IMR-90 (cell line): ENCODE measurements around the gene SPATA13. TPM values are rescaled to one million over a fixed set of nuclear protein-coding genes. Genes with fewer than 3 reads are reported as not detected.

Experiments
- ATAC-seq: fragments of 200-7000 bp; cut with Tn5 transposase; 2 replicates; pipeline ENCODE4 v1.9.1; 2020; ENCODE audit warnings: low read depth, mild to moderate bottlenecking, moderate library complexity
- BruUV-seq: library from RNA; stranded (reverse); fragments of 400-500 nt; replicated peaks from 2 replicates; lab custom pipeline; 2021; lab: Mats Ljungman, UMichigan
- CTCF ChIA-PET: fragments of 300-600 bp; formaldehyde crosslinking; extraction: SDS; loops from one replicate; lab custom pipeline; 2021; ENCODE audit warnings: antibody characterized with exemption; lab: Yijun Ruan, JAX
- POLR2A ChIA-PET: fragments of 300-600 bp; sonication (Branson Sonifier 250); formaldehyde crosslinking; loops from one replicate; lab custom pipeline; 2022; ENCODE audit warnings: antibody characterized with exemption; ENCODE audit not compliant: unreplicated experiment; lab: Charles Lee
- DNase-seq: peaks from one replicate; pipeline ENCODE4 v3.0.0; 2013
- H2AFZ ChIP-seq: replicated peaks from 2 replicates; pipeline ENCODE3; 2013; ENCODE audit warnings: low read length, mild to moderate bottlenecking; ENCODE audit not compliant: poor library complexity
- H2AK5ac ChIP-seq: 2 replicates; pipeline ENCODE4 v1.6.1; 2013; ENCODE audit warnings: low read depth, low read length, inconsistent platforms
- H2AK9ac ChIP-seq: replicated peaks from 2 replicates; pipeline ENCODE3; 2013; ENCODE audit warnings: mild to moderate bottlenecking, low read depth, low read length, moderate library complexity; ENCODE audit not compliant: poor library complexity
- H2BK120ac ChIP-seq: 2 replicates; pipeline ENCODE4 v1.6.1; 2013; ENCODE audit warnings: low read depth, low read length, inconsistent platforms
- H2BK15ac ChIP-seq: 3 replicates; pipeline ENCODE4 v1.6.1; 2013; ENCODE audit warnings: low read depth, low read length, inconsistent platforms
- H2BK20ac ChIP-seq: 2 replicates; pipeline ENCODE4 v1.6.1; 2013; ENCODE audit warnings: low read depth, mild to moderate bottlenecking, inconsistent platforms, low read length, moderate library complexity
- H2BK5ac ChIP-seq: 2 replicates; pipeline ENCODE4 v1.6.1; 2013; ENCODE audit warnings: mild to moderate bottlenecking, low read depth, low read length, inconsistent platforms; ENCODE audit not compliant: poor library complexity, severe bottlenecking
- H3K14ac ChIP-seq: replicated peaks from 2 replicates; pipeline ENCODE4 v1.6.1; 2013; ENCODE audit warnings: low read depth, low read length, inconsistent platforms
- H3K18ac ChIP-seq: 2 replicates; pipeline ENCODE4 v1.6.1; 2013; ENCODE audit warnings: low read depth, low read length, control low read depth
- H3K23ac ChIP-seq: 2 replicates; pipeline ENCODE4 v1.6.1; 2013; ENCODE audit warnings: low read depth, low read length, inconsistent platforms
- H3K27ac ChIP-seq: 2 replicates; pipeline ENCODE4 v1.5.1; 2013; ENCODE audit warnings: mild to moderate bottlenecking, control low read depth, low read length; ENCODE audit not compliant: insufficient read depth
- H3K27me3 ChIP-seq: 2 replicates; pipeline ENCODE4 v1.6.1; 2013; ENCODE audit warnings: low read length; ENCODE audit not compliant: control insufficient read depth, insufficient read depth
- H3K36me3 ChIP-seq: 2 replicates; pipeline ENCODE4 v1.6.1; 2013; ENCODE audit warnings: low read length, mixed read lengths; ENCODE audit not compliant: control insufficient read depth, insufficient read depth
- H3K4ac ChIP-seq: 2 replicates; pipeline ENCODE4 v1.6.1; 2013; ENCODE audit warnings: low read depth, low read length, inconsistent platforms
- H3K4me1 ChIP-seq: 2 replicates; pipeline ENCODE4 v1.6.1; 2013; ENCODE audit warnings: low read length, mixed read lengths; ENCODE audit not compliant: control insufficient read depth, insufficient read depth
- H3K4me2 ChIP-seq: 2 replicates; pipeline ENCODE4 v1.6.1; 2013; ENCODE audit warnings: low read depth, mild to moderate bottlenecking, control low read depth, low read length, moderate library complexity
- H3K4me3 ChIP-seq: 2 replicates; pipeline ENCODE4 v1.5.1; 2013; ENCODE audit warnings: low read depth, mild to moderate bottlenecking, control low read depth, low read length, moderate library complexity; ENCODE audit not compliant: insufficient read depth
- H3K56ac ChIP-seq: 2 replicates; pipeline ENCODE4 v1.6.1; 2013; ENCODE audit warnings: low read length, inconsistent platforms; ENCODE audit not compliant: insufficient read depth; ENCODE audit errors: extremely low read depth
- H3K79me1 ChIP-seq, 2 experiments: 2 replicates each; pipeline ENCODE4 v1.6.1; 2013; ENCODE audit warnings: low read length in 2 of 2, inconsistent platforms in 1 of 2, low read depth in 1 of 2
- H3K9ac ChIP-seq: 2 replicates; pipeline ENCODE4 v1.6.1; 2013; ENCODE audit warnings: low read depth, low read length, control low read depth
- H3K9me1 ChIP-seq: 2 replicates; pipeline ENCODE4 v1.6.1; 2013; ENCODE audit warnings: low read length, inconsistent platforms; ENCODE audit not compliant: insufficient read depth
- H3K9me3 ChIP-seq: 2 replicates; pipeline ENCODE4 v1.6.1; 2013; ENCODE audit warnings: low read length; ENCODE audit not compliant: control insufficient read depth, insufficient read depth
- H4K20me1 ChIP-seq: 2 replicates; pipeline ENCODE4 v1.6.1; 2013; ENCODE audit warnings: low read length, inconsistent platforms; ENCODE audit not compliant: insufficient read depth
- H4K5ac ChIP-seq: 2 replicates; pipeline ENCODE4 v1.6.1; 2013; ENCODE audit warnings: mild to moderate bottlenecking, low read depth, low read length, control low read depth
- H4K8ac ChIP-seq, 2 experiments: 2 replicates each; pipeline ENCODE4 v1.6.1; 2013; ENCODE audit warnings: low read depth in 2 of 2, low read length in 2 of 2, control low read depth in 1 of 2, inconsistent platforms in 1 of 2
- H4K91ac ChIP-seq: 2 replicates; pipeline ENCODE4 v1.6.1; 2013; ENCODE audit warnings: low read depth, low read length, inconsistent platforms; ENCODE audit not compliant: insufficient read depth
- NFE2L2 ChIP-seq: fragments of 150-350 bp; IDR thresholded peaks from 2 replicates; pipeline ENCODE4 v1.6.1; 2016; ENCODE audit warnings: low read depth, mild to moderate bottlenecking, low read length
- POLR2A ChIP-seq: IDR thresholded peaks from 2 replicates; pipeline ENCODE4 v1.6.1; 2012; ENCODE audit warnings: mild to moderate bottlenecking, low read depth, low read length
- SMC3 ChIP-seq: fragments of 150-350 bp; IDR thresholded peaks from 2 replicates; pipeline ENCODE4 v1.6.1; 2016; ENCODE audit warnings: low read depth, mild to moderate bottlenecking, antibody characterized with exemption, low read length, moderate library complexity
- WGBS, 2 experiments: methylation state at CpG; one replicate each; pipeline versions ENCODE4 v1.1.5 to v1.1.7; 2013; ENCODE audit warnings: missing lambda C conversion rate in 2 of 2; ENCODE audit not compliant: insufficient read length in 1 of 2; ENCODE audit errors: extremely low coverage in 2 of 2; 5-methylcytosine and 5-hydroxymethylcytosine counted together
- dilution Hi-C: fragments of 300-500 bp; cut with HindIII; formaldehyde crosslinking; loops from one replicate; pipeline ENCODE4 v1.14.3; 2018; ENCODE audit warnings: low sequenced_read_pairs; ENCODE audit not compliant: unreplicated experiment
- in situ Hi-C: fragments of 300-500 bp; cut with MboI; formaldehyde crosslinking; loops from 3 replicates; pipeline ENCODE4 v1.14.3; 2019; ENCODE audit warnings: low sequenced_read_pairs, inconsistent platforms, mixed read lengths
- intact Hi-C: fragments of 100-400 bp; cut with micrococcal nuclease; formaldehyde crosslinking; loops from 2 replicates; pipeline ENCODE4 v1.10.0; 2022
- polyA plus RNA-seq, 3 experiments: library from polyadenylated mRNA; depleted of rRNA; stranded (reverse); fragments of >200 nt; gene quantifications; 2 replicates each; pipeline ENCODE4 v1.2.3, GENCODE V29; 2012; ENCODE audit warnings: low replicate concordance in 1 of 3
- total RNA-seq: library from RNA; depleted of rRNA; stranded (reverse); fragments of >200 nt; gene quantifications from 2 replicates; pipeline ENCODE4 v1.2.3, GENCODE V29; 2012
- TF ChIP-seq, protein P1 (sequence below): conservative IDR thresholded peaks from 2 replicates; pipeline ENCODE4 v1.5.1; 2012; ENCODE audit warnings: mild to moderate bottlenecking, low read depth, low read length, improper control_type of control experiment
- TF ChIP-seq, protein P2 (sequence below): fragments of 150-350 bp; IDR thresholded peaks from 2 replicates; pipeline ENCODE4 v1.6.1; 2016; ENCODE audit warnings: low read depth, mild to moderate bottlenecking, low read length, moderate library complexity, borderline replicate concordance

The SPATA13 gene
- total and polyA plus RNA-seq, 2 of the 4 experiments (the other 2 are of a cell fraction), result 10.5 to 12.5 TPM

GRCh38 chr13:24180750-24181377 lies 20.3 kb downstream of the SPATA13 start:
- Histone ChIP-seq H4K20me1 (0 out of 2 replicates have a peak, but pooled peaks cover 2% of the 10 kb centered on the region), H3K9me1 (peaks cover 11% of the 10 kb centered on the region; the same call in 1 of the 2 replicates), H4K5ac (no peak overlapping the region), H3K23ac (0 out of 2 replicates have a peak overlapping the region, but pooled peaks have one; percentile 21), H3K27ac (no peak overlapping the region), H2AK5ac (no peak overlapping the region; the same call in 1 of the 2 replicates), H3K9me3 (no peaks in the 10 kb centered on the region), H3K56ac (no peak overlapping the region), H2BK120ac (no peak overlapping the region), H2BK20ac (no peak overlapping the region), H2AK9ac (no peak overlapping the region), H3K36me3 (no peaks in the 10 kb centered on the region; the same call in 1 of the 2 replicates), H4K8ac (no peak overlapping the region), H3K4me3 (no peak overlapping the region), H4K91ac (no peak overlapping the region), H3K4me1 (peaks cover 12% of the 10 kb centered on the region), H3K4me2 (peak overlapping the region; percentile 74; the same call in 1 of the 2 replicates), H3K79me1 (peaks cover 33 to 79% of the 10 kb centered on the region in 2 experiments), H2BK5ac (peak overlapping the region; percentile 83), H3K4ac (no peak overlapping the region), H3K14ac (peak overlapping the region; percentile 88; the same call in 1 of the 2 replicates), H3K18ac (peak overlapping the region; percentile 62; the same call in 1 of the 2 replicates), H2AFZ (no peak overlapping the region), H2BK15ac (no peak overlapping the region), H3K27me3 (no peaks in the 10 kb centered on the region), H3K9ac (no peak overlapping the region)
- peak; percentile 79 for DNase-seq
- BruUV-seq, result no TSS peak
- ChIA-PET POLR2A (no interaction called here), CTCF (interaction anchor here (0.9 to 1.3 kb wide), 2 partner anchors 48 to 128 kb away, joined by 3 to 4 read pairs; no protein-coding TSS in a partner anchor)
- dilution Hi-C loops, result no loop called here
- peak; percentile 86 for ATAC-seq
- TF ChIP-seq, protein P1, sequence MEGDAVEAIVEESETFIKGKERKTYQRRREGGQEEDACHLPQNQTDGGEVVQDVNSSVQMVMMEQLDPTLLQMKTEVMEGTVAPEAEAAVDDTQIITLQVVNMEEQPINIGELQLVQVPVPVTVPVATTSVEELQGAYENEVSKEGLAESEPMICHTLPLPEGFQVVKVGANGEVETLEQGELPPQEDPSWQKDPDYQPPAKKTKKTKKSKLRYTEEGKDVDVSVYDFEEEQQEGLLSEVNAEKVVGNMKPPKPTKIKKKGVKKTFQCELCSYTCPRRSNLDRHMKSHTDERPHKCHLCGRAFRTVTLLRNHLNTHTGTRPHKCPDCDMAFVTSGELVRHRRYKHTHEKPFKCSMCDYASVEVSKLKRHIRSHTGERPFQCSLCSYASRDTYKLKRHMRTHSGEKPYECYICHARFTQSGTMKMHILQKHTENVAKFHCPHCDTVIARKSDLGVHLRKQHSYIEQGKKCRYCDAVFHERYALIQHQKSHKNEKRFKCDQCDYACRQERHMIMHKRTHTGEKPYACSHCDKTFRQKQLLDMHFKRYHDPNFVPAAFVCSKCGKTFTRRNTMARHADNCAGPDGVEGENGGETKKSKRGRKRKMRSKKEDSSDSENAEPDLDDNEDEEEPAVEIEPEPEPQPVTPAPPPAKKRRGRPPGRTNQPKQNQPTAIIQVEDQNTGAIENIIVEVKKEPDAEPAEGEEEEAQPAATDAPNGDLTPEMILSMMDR, result no peak
- TF ChIP-seq, protein P2, sequence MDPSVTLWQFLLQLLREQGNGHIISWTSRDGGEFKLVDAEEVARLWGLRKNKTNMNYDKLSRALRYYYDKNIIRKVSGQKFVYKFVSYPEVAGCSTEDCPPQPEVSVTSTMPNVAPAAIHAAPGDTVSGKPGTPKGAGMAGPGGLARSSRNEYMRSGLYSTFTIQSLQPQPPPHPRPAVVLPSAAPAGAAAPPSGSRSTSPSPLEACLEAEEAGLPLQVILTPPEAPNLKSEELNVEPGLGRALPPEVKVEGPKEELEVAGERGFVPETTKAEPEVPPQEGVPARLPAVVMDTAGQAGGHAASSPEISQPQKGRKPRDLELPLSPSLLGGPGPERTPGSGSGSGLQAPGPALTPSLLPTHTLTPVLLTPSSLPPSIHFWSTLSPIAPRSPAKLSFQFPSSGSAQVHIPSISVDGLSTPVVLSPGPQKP, result no peak
- TF ChIP-seq SMC3, result no peak
- TF ChIP-seq NFE2L2, result no peak
- TF ChIP-seq POLR2A, result no peak
- no CpG with 5 or more reads among the region's 5 CpGs for WGBS, 2 experiments
- intact Hi-C loops, result no loop called here
- in situ Hi-C loops, result no loop called here
